HUES6 (cell line): Measurements from ENCODE around the gene LHPP.

Experiments
- H3K27ac ChIP-seq: 2 replicates; pipeline ENCODE4 v1.7.0; 2013; ENCODE audit warnings: low read depth, mild to moderate bottlenecking, low read length, inconsistent platforms
- H3K27me3 ChIP-seq: 2 replicates; pipeline ENCODE4 v1.6.1; 2013; ENCODE audit warnings: low read length; ENCODE audit not compliant: control insufficient read depth, insufficient read depth
- H3K36me3 ChIP-seq: 2 replicates; pipeline ENCODE4 v1.6.1; 2013; ENCODE audit warnings: low read length; ENCODE audit not compliant: control insufficient read depth, insufficient read depth
- H3K4me1 ChIP-seq: 2 replicates; pipeline ENCODE4 v1.6.1; 2013; ENCODE audit warnings: low read length; ENCODE audit not compliant: control insufficient read depth, insufficient read depth
- H3K4me3 ChIP-seq: 2 replicates; pipeline ENCODE4 v1.5.1; 2013; ENCODE audit warnings: low read depth, low read length
- H3K9ac ChIP-seq: one replicate; pipeline ENCODE4 v1.6.1; 2013; ENCODE audit warnings: mild to moderate bottlenecking, low read length
- H3K9me3 ChIP-seq: 2 replicates; pipeline ENCODE4 v1.6.1; 2013; ENCODE audit warnings: low read depth, low read length; ENCODE audit not compliant: control insufficient read depth, insufficient read depth

LHPP gene

GRCh38 chr10:124500757-124501156 is 39.1 kb downstream of the LHPP start:
- Histone ChIP-seq H3K9me3 (peaks cover 8% of the 10 kb centered on the region), H3K27ac (no peak overlapping the region), H3K27me3 (no peaks in the 10 kb centered on the region), H3K36me3 (peaks cover 21% of the 10 kb centered on the region), H3K4me3 (no peak overlapping the region), H3K4me1 (peaks cover 14% of the 10 kb centered on the region), H3K9ac (no peak overlapping the region)

GRCh38 chr10:124504711-124505110 is 43.1 kb downstream of the LHPP start:
- Histone ChIP-seq H3K36me3 (peaks cover 17% of the 10 kb centered on the region), H3K4me3 (no peak overlapping the region), H3K9me3 (peaks cover 8% of the 10 kb centered on the region), H3K9ac (no peak overlapping the region), H3K27me3 (no peaks in the 10 kb centered on the region), H3K27ac (no peak overlapping the region), H3K4me1 (no peaks in the 10 kb centered on the region)

GRCh38 chr10:124505279-124505678 is 43.7 kb downstream of the LHPP start:
- Histone ChIP-seq H3K9me3 (peaks cover 8% of the 10 kb centered on the region), H3K27ac (no peak overlapping the region; the same call in 1 of the 2 replicates), H3K36me3 (peaks cover 14% of the 10 kb centered on the region), H3K4me1 (no peaks in the 10 kb centered on the region), H3K9ac (no peak overlapping the region), H3K27me3 (no peaks in the 10 kb centered on the region), H3K4me3 (no peak overlapping the region)

GRCh38 chr10:124508070-124508667 is 46.5 kb downstream of the LHPP start:
- no peak overlapping the region for H3K27ac ChIP-seq
- H3K4me1 ChIP-seq, result no peaks in the 10 kb centered on the region
- no peak overlapping the region for H3K4me3 ChIP-seq
- no peaks in the 10 kb centered on the region for H3K27me3 ChIP-seq
- no peaks in the 10 kb centered on the region for H3K9me3 ChIP-seq
- no peaks in the 10 kb centered on the region for H3K36me3 ChIP-seq
- H3K9ac ChIP-seq, result no peak overlapping the region

GRCh38 chr10:124508907-124509454 is 47.4 kb downstream of the LHPP start:
- H3K36me3 ChIP-seq, result no peaks in the 10 kb centered on the region
- H3K4me3 ChIP-seq, result no peak overlapping the region
- H3K4me1 ChIP-seq, result no peaks in the 10 kb centered on the region
- no peaks in the 10 kb centered on the region for H3K27me3 ChIP-seq
- no peak overlapping the region for H3K9ac ChIP-seq
- no peak overlapping the region for H3K27ac ChIP-seq
- no peaks in the 10 kb centered on the region for H3K9me3 ChIP-seq

GRCh38 chr10:124509880-124510632 is 48.4 kb downstream of the LHPP start:
- no peaks in the 10 kb centered on the region for H3K9me3 ChIP-seq
- no peak overlapping the region for H3K27ac ChIP-seq
- no peak overlapping the region for H3K4me3 ChIP-seq
- no peaks in the 10 kb centered on the region for H3K27me3 ChIP-seq
- no peaks in the 10 kb centered on the region for H3K36me3 ChIP-seq
- no peaks in the 10 kb centered on the region for H3K4me1 ChIP-seq
- H3K9ac ChIP-seq, result no peak overlapping the region

- no peaks in the 10 kb centered on the region for H3K36me3 ChIP-seq
- H3K4me3 ChIP-seq, result no peak overlapping the region
- H3K27me3 ChIP-seq, result no peaks in the 10 kb centered on the region
- H3K27ac ChIP-seq, result no peak overlapping the region
- no peaks in the 10 kb centered on the region for H3K9me3 ChIP-seq
- H3K9ac ChIP-seq, result no peak overlapping the region
- H3K4me1 ChIP-seq, result no peaks in the 10 kb centered on the region
These were observed 49.1 kb downstream of the LHPP start for GRCh38 chr10:124510759-124511158.

- Histone ChIP-seq H3K36me3 (no peaks in the 10 kb centered on the region), H3K4me3 (no peak overlapping the region), H3K27ac (no peak overlapping the region), H3K9ac (no peak overlapping the region), H3K9me3 (no peaks in the 10 kb centered on the region), H3K27me3 (no peaks in the 10 kb centered on the region), H3K4me1 (no peaks in the 10 kb centered on the region)
These were observed 49.8 kb downstream of the LHPP start for GRCh38 chr10:124511205-124512039.

- H3K9ac ChIP-seq, result no peak overlapping the region
- H3K27me3 ChIP-seq, result no peaks in the 10 kb centered on the region
- no peaks in the 10 kb centered on the region for H3K4me1 ChIP-seq
- H3K36me3 ChIP-seq, result no peaks in the 10 kb centered on the region
- H3K4me3 ChIP-seq, result no peak overlapping the region
- no peak overlapping the region for H3K27ac ChIP-seq
- H3K9me3 ChIP-seq, result no peaks in the 10 kb centered on the region
These were observed 50.4 kb downstream of the LHPP start for GRCh38 chr10:124512040-124512428.

GRCh38 chr10:124512600-124512999 is 51.0 kb downstream of the LHPP start:
- Histone ChIP-seq H3K4me1 (no peaks in the 10 kb centered on the region), H3K27me3 (no peaks in the 10 kb centered on the region), H3K9me3 (no peaks in the 10 kb centered on the region), H3K4me3 (no peak overlapping the region), H3K27ac (no peak overlapping the region), H3K9ac (no peak overlapping the region), H3K36me3 (no peaks in the 10 kb centered on the region)
